GDM1 (cell line): Measurements from ENCODE around the gene PSEN1.

ENCODE experiments used
- DNase-seq: peaks from one replicate; lab custom pipeline; 2025; lab: John Stamatoyannopoulos, UW

The PSEN1 gene

GRCh38 chr14:73253721-73254120 lies 117.4 kb downstream of the PSEN1 start:
- no peak for DNase-seq

- DNase-seq: no peak
Observed at GRCh38 chr14:73254247-73255004, 118.1 kb downstream of the PSEN1 start.

- DNase-seq: no peak
Observed at GRCh38 chr14:73255005-73255400, 118.7 kb downstream of the PSEN1 start.

GRCh38 chr14:73255693-73256225 lies 119.5 kb downstream of the PSEN1 start:
- DNase-seq: no peak

GRCh38 chr14:73258076-73258475 lies 121.8 kb downstream of the PSEN1 start:
- DNase-seq: no peak

- DNase-seq: no peak
Observed at GRCh38 chr14:73258845-73259611, 122.7 kb downstream of the PSEN1 start.

- DNase-seq: no peak
Observed at GRCh38 chr14:73259837-73260236, 123.5 kb downstream of the PSEN1 start.

- DNase-seq: no peak
Observed at GRCh38 chr14:73260574-73260973, 124.3 kb downstream of the PSEN1 start.

GRCh38 chr14:73261075-73261474 lies 124.8 kb downstream of the PSEN1 start:
- DNase-seq: no peak

- DNase-seq: no peak
Observed at GRCh38 chr14:73261520-73262426, 125.5 kb downstream of the PSEN1 start.

GRCh38 chr14:73262427-73263183 lies 126.3 kb downstream of the PSEN1 start:
- no peak for DNase-seq

- DNase-seq: no peak
Observed at GRCh38 chr14:73263606-73264005, 127.3 kb downstream of the PSEN1 start.

GRCh38 chr14:73264080-73264884 lies 128.0 kb downstream of the PSEN1 start:
- DNase-seq: no peak

- no peak for DNase-seq
Observed at GRCh38 chr14:73264885-73265720, 128.8 kb downstream of the PSEN1 start.

GRCh38 chr14:73265721-73266046 lies 129.4 kb downstream of the PSEN1 start:
- DNase-seq: no peak

- no peak for DNase-seq
Observed at GRCh38 chr14:73266317-73266716, 130.0 kb downstream of the PSEN1 start.

GRCh38 chr14:73267474-73267873 lies 131.2 kb downstream of the PSEN1 start:
- DNase-seq: no peak

- no peak for DNase-seq
Observed at GRCh38 chr14:73269729-73270531, 133.6 kb downstream of the PSEN1 start.

GRCh38 chr14:73272393-73272792 lies 136.1 kb downstream of the PSEN1 start:
- no peak for DNase-seq
